ENCODE measurements around the gene DLGAP1. TPM values are rescaled to one million over a fixed set of nuclear protein-coding genes. Genes with fewer than 3 reads are reported as not detected.
A peak's percentile ranks its signal among the peaks of the same experiment; 100 is the strongest.

DLGAP1 gene
- total RNA-seq, 1 experiment from 2014 or later = 23.2 TPM

DNA sequence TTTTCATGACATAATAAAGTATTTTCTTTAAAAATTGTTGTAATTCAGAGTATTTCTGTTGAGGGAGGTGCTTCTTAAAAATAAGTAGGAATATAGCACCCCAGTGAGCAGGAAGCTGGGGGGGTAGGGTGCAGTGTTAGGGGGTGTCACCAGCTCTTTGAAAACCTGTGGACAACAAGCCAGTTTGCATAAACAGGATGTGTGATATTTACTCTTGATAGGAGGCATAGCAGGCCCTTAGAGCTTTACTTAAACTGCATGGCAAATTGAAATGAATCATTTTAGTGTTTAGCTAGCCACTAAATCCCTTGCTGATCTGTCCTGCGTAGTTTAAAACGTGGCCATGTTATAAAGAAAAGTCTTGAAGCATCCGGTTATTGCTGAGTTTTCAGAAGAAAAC is 996.7 kb downstream of the DLGAP1 start:
- Histone ChIP-seq H3K79me1 (ENCODE audit: insufficient read depth, low read depth, low read length, poor library complexity, severe bottlenecking) (peaks cover 4% of the 10 kb centered on the region), H2BK12ac (ENCODE audit: insufficient read length, low read depth, low read length) (no peak overlapping the region), H3T11ph (ENCODE audit: low read length) (no peak overlapping the region), H2BK120ac (ENCODE audit: low read depth, low read length, poor library complexity, severe bottlenecking) (no peak overlapping the region), H3K14ac (ENCODE audit: insufficient read depth, low read length) (no peak overlapping the region), H3K27me3 (ENCODE audit: insufficient read depth, low read length) (no peaks in the 10 kb centered on the region), H3K9me3 (ENCODE audit: control insufficient read depth, low read depth, low read length) (no peaks in the 10 kb centered on the region), H3K4me2 (ENCODE audit: insufficient read depth, insufficient read length, low read length) (no peak overlapping the region), H4K5ac (ENCODE audit: insufficient read length, low read depth, low read length) (no peak overlapping the region), H2BK20ac (ENCODE audit: low read depth, low read length, poor library complexity, severe bottlenecking) (no peak overlapping the region), H4K8ac (replicated peaks; ENCODE audit: insufficient read length, low read depth, low read length) (no peak overlapping the region), H3K56ac (ENCODE audit: insufficient read length, low read depth, low read length) (no peak overlapping the region), H3K4ac (ENCODE audit: low read depth, low read length) (no peak overlapping the region), H2AFZ (ENCODE audit: low read length) (no peak overlapping the region), H3K79me2 (ENCODE audit: insufficient read depth, low read length) (peaks cover 10% of the 10 kb centered on the region; the same call in 1 of the 2 replicates), H3K9ac (ENCODE audit: extremely low read depth, insufficient read length, low read length) (no peak overlapping the region), H2AK5ac (ENCODE audit: insufficient read length, low read length) (no peak overlapping the region), H3K4me1 (ENCODE audit: insufficient read depth, low read length) (peaks cover 11% of the 10 kb centered on the region; the same call in 1 of the 2 replicates), H3K23me2 (ENCODE audit: insufficient read length, low read depth, low read length, poor library complexity, severe bottlenecking) (peaks cover 7% of the 10 kb centered on the region), H2BK15ac (ENCODE audit: low read depth, low read length) (no peak overlapping the region), H4K20me1 (ENCODE audit: control insufficient read depth, insufficient read depth, insufficient read length) (no peaks in the 10 kb centered on the region), H4K91ac (ENCODE audit: insufficient read length, low read depth, low read length) (no peak overlapping the region), H2BK5ac (ENCODE audit: insufficient read length, low read length) (no peak overlapping the region), H3K23ac (ENCODE audit: insufficient read length, low read depth, low read length) (no peak overlapping the region), H3K27ac (ENCODE audit: insufficient read length, low read depth, low read length) (no peak overlapping the region), H3K18ac (ENCODE audit: insufficient read length, low read depth, low read length) (no peak overlapping the region)
- H3K9me3 Mint-ChIP-seq = no peaks in the 10 kb centered on the region
- H3K4me3 Mint-ChIP-seq = peak overlapping the region in 1 of 2 experiments; percentile 54; a peak in 1 of 5 replicates
- TF ChIP-seq, protein P1, sequence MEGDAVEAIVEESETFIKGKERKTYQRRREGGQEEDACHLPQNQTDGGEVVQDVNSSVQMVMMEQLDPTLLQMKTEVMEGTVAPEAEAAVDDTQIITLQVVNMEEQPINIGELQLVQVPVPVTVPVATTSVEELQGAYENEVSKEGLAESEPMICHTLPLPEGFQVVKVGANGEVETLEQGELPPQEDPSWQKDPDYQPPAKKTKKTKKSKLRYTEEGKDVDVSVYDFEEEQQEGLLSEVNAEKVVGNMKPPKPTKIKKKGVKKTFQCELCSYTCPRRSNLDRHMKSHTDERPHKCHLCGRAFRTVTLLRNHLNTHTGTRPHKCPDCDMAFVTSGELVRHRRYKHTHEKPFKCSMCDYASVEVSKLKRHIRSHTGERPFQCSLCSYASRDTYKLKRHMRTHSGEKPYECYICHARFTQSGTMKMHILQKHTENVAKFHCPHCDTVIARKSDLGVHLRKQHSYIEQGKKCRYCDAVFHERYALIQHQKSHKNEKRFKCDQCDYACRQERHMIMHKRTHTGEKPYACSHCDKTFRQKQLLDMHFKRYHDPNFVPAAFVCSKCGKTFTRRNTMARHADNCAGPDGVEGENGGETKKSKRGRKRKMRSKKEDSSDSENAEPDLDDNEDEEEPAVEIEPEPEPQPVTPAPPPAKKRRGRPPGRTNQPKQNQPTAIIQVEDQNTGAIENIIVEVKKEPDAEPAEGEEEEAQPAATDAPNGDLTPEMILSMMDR (conservative IDR thresholded peaks at IDR 0.05) = no peak
- no peak for DNase-seq
- WGBS (ENCODE audit: extremely low coverage, insufficient read length, low lambda C conversion rate) = no CpG with 5 or more reads among the region's 3 CpGs
- H3K27ac Mint-ChIP-seq = peak overlapping the region; percentile 32 to 96 (median 60); a peak in 6 of 7 replicates
- peaks cover 52 to 71% (median 55%) of the 10 kb centered on the region in 3 experiments for H3K36me3 Mint-ChIP-seq (ENCODE audit: insufficient read depth in 1 of 3, low read depth in 3 of 3)
- no peaks in the 10 kb centered on the region for H3K27me3 Mint-ChIP-seq (ENCODE audit: low read depth)
- H3K4me1 Mint-ChIP-seq = peaks cover 71 to 73% of the 10 kb centered on the region in 2 experiments
